ENCODE measurements around the gene DARS1.
"Not testable (repeated sequence)": the region's sequence is repeated elsewhere in the genome, so short reads cannot be mapped to it uniquely, and the experiment has no call there.

DARS1 gene

DNA sequence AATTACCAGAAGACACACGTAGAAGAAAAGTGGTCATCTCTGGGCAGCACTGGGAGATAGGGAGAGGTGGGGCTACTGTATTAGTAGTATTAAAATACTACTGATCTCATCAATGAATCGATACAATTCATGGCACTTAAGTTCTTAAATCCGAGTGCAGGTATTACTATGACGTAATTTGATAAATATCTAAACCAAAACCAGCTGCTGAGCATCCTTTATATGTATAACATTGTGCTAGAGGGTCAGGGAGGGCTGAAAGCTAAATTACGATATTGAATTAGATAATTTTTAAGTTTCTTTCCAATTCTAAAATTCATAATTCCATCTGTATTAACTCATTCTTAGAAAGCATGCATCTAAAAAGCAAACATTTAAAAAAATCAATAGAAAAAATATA, 25.3 kb downstream of the DARS1 start:
- Histone ChIP-seq H3K4me2 (ENCODE audit: low read length) (no peak overlapping the region), H3K9me2 (replicated peaks; ENCODE audit: control insufficient read depth, low read length) (no peaks in the 10 kb centered on the region), H3K9me3 (ENCODE audit: control insufficient read depth, insufficient read depth, low read length) (no peaks in the 10 kb centered on the region), H3K27ac (ENCODE audit: low read depth, low read length) (no peak overlapping the region), H3K79me2 (ENCODE audit: control insufficient read depth, low read length) (peaks cover 88% of the 10 kb centered on the region), H3K4me1 (ENCODE audit: control insufficient read depth, low read length) (peaks cover 42% of the 10 kb centered on the region), H4K20me1 (ENCODE audit: control insufficient read depth, insufficient read depth, low read depth, low read length) (no peaks in the 10 kb centered on the region), H3K36me3 (ENCODE audit: control insufficient read depth, low read length) (peaks cover 77% of the 10 kb centered on the region), H3K4me3 (ENCODE audit: low read length) (no peak overlapping the region), H3K27me3 (ENCODE audit: control insufficient read depth, low read length) (no peaks in the 10 kb centered on the region), H3F3A (ENCODE audit: control insufficient read depth, insufficient read depth) (0 out of 2 replicates have a peak, but pooled peaks cover 2% of the 10 kb centered on the region)
- no peak for TF ChIP-seq CTCF (IDR thresholded peaks at IDR 0.05; ENCODE audit: low read depth, low read length, poor library complexity, severe bottlenecking)
- TF ChIP-seq EZH2phosphoT487 (IDR thresholded peaks at IDR 0.05; ENCODE audit: borderline replicate concordance, low read length): no peak

DNA sequence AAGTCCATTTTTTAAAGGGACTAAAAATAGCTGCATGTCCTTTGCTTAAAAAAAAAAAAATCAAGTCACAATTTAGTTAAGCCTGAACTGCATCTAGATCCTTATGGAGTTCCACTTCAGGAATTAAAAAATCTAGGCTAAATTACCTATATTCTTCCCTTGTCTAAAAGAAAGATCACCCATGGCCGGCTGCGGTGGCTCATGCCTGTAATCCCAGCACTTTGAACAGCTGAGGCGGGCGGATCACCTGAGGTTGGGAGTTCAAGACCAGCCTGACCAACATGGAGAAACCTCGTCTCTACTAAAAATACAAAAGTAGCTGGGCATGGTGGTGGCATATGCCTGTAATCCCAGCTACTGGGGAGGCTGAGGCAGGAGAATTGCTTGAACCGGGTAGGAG, 26.5 kb downstream of the DARS1 start:
- peaks cover 89% of the 10 kb centered on the region for H3K79me2 ChIP-seq (ENCODE audit: control insufficient read depth, low read length)
- not testable (repeated sequence) for H3K9me2 ChIP-seq (replicated peaks; ENCODE audit: control insufficient read depth, low read length); H4K20me1 ChIP-seq (ENCODE audit: control insufficient read depth, insufficient read depth, low read depth, low read length); H3F3A ChIP-seq (ENCODE audit: control insufficient read depth, insufficient read depth); H3K9me3 ChIP-seq (ENCODE audit: control insufficient read depth, insufficient read depth, low read length); H3K4me2 ChIP-seq (ENCODE audit: low read length); H3K4me3 ChIP-seq (ENCODE audit: low read length); H3K27me3 ChIP-seq (ENCODE audit: control insufficient read depth, low read length); H3K27ac ChIP-seq (ENCODE audit: low read depth, low read length)
- peaks cover 35% of the 10 kb centered on the region for H3K4me1 ChIP-seq (ENCODE audit: control insufficient read depth, low read length)
- peaks cover 80% of the 10 kb centered on the region for H3K36me3 ChIP-seq (ENCODE audit: control insufficient read depth, low read length)

GRCh38 chr2:135954020-135954601, 31.3 kb downstream of the DARS1 start:
- H3K9me2 ChIP-seq (replicated peaks; ENCODE audit: control insufficient read depth, low read length): no peaks in the 10 kb centered on the region
- no peak overlapping the region for H3K27ac ChIP-seq (ENCODE audit: low read depth, low read length)
- peaks cover 15% of the 10 kb centered on the region for H3K4me1 ChIP-seq (ENCODE audit: control insufficient read depth, low read length)
- H3K36me3 ChIP-seq (ENCODE audit: control insufficient read depth, low read length): peaks cover 68% of the 10 kb centered on the region
- H3K79me2 ChIP-seq (ENCODE audit: control insufficient read depth, low read length): peaks cover 91% of the 10 kb centered on the region
- no peaks in the 10 kb centered on the region for H4K20me1 ChIP-seq (ENCODE audit: control insufficient read depth, insufficient read depth, low read depth, low read length)
- H3K4me2 ChIP-seq (ENCODE audit: low read length): no peak overlapping the region
- no peaks in the 10 kb centered on the region for H3F3A ChIP-seq (ENCODE audit: control insufficient read depth, insufficient read depth)
- TF ChIP-seq CTCF (IDR thresholded peaks at IDR 0.05; ENCODE audit: low read depth, low read length, poor library complexity, severe bottlenecking) (no peak), EZH2phosphoT487 (IDR thresholded peaks at IDR 0.05; ENCODE audit: borderline replicate concordance, low read length) (no peak)
- H3K27me3 ChIP-seq (ENCODE audit: control insufficient read depth, low read length): no peaks in the 10 kb centered on the region
- H3K4me3 ChIP-seq (ENCODE audit: low read length): no peak overlapping the region
- no peaks in the 10 kb centered on the region for H3K9me3 ChIP-seq (ENCODE audit: control insufficient read depth, insufficient read depth, low read length)

DNA sequence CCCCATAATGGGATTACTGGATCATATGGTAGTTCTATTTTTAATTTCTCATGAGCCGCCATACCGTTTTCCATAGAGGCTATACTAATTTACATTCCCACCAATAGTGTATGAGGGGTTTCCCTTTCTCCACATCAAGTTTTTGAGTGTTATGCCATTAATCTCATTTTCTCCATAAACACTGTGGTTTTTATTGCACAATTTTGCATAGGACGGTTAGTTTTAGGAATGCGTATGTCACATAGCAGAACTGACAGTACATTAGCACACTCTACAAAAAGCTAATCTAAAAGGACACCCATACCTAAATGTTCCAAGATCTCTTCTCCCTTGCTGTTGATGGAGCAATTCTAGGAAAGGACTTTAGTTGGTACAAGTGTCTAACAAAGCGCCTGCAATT, 32.5 kb downstream of the DARS1 start:
- Histone ChIP-seq H3K4me1 (ENCODE audit: control insufficient read depth, low read length) (peaks cover 15% of the 10 kb centered on the region), H3K36me3 (ENCODE audit: control insufficient read depth, low read length) (peaks cover 62% of the 10 kb centered on the region), H3K4me3 (ENCODE audit: low read length) (no peak overlapping the region), H3K79me2 (ENCODE audit: control insufficient read depth, low read length) (peaks cover 91% of the 10 kb centered on the region), H4K20me1 (ENCODE audit: control insufficient read depth, insufficient read depth, low read depth, low read length) (no peaks in the 10 kb centered on the region), H3K4me2 (ENCODE audit: low read length) (no peak overlapping the region), H3K27me3 (ENCODE audit: control insufficient read depth, low read length) (no peaks in the 10 kb centered on the region), H3K9me3 (ENCODE audit: control insufficient read depth, insufficient read depth, low read length) (no peaks in the 10 kb centered on the region), H3K9me2 (replicated peaks; ENCODE audit: control insufficient read depth, low read length) (no peaks in the 10 kb centered on the region), H3K27ac (ENCODE audit: low read depth, low read length) (no peak overlapping the region), H3F3A (ENCODE audit: control insufficient read depth, insufficient read depth) (no peaks in the 10 kb centered on the region)
- TF ChIP-seq CTCF (IDR thresholded peaks at IDR 0.05; ENCODE audit: low read depth, low read length, poor library complexity, severe bottlenecking) (no peak), EZH2phosphoT487 (IDR thresholded peaks at IDR 0.05; ENCODE audit: borderline replicate concordance, low read length) (no peak)

Data from DOHH2 (cell line).